Peyer's patch (tissue), 4 donors: ENCODE data around the gene TBC1D17.

Source experiments
- CTCF ChIP-seq, 6 experiments: fragments of 450-650 bp in 4 of 6; fragments of 200-600 bp in 2 of 6; sonication (generic) in 1 of 6; IDR thresholded peaks; one replicate each; pipeline ENCODE4 v1.5.1; 2017 to 2019; ENCODE audit warnings: antibody characterized with exemption in 6 of 6, mild to moderate bottlenecking in 3 of 6, moderate library complexity in 1 of 6
- POLR2A ChIP-seq, 2 donors: fragments of 450-650 bp; IDR thresholded peaks; one replicate each; pipeline ENCODE4 v1.5.1; 2017; ENCODE audit warnings: antibody characterized with exemption in 2 of 2, mild to moderate bottlenecking in 2 of 2, moderate library complexity in 2 of 2

- TF ChIP-seq CTCF (IDR thresholded peaks at IDR 0.05) (no peak), POLR2A (IDR thresholded peaks at IDR 0.05) (no peak)
These were observed 59.0 kb downstream of the TBC1D17 start for GRCh38 chr19:49936549-49936948.
